Endothelial cell (in vitro differentiated cells): Measurements from ENCODE around the gene CTNNA3. TPM values are rescaled to one million over a fixed set of nuclear protein-coding genes. Genes with fewer than 3 reads are reported as not detected.

Experiments used
- DNase-seq: peaks from one replicate; pipeline ENCODE4 v3.0.0; 2021; ENCODE audit warnings: low spot score
- H3K27ac Mint-ChIP-seq: one replicate; pipeline ENCODE4 v1.8.0; 2021; ENCODE audit warnings: mixed read lengths, inconsistent platforms; ENCODE audit not compliant: unreplicated experiment
- H3K27me3 Mint-ChIP-seq: one replicate; pipeline ENCODE4 v1.8.0; 2021; ENCODE audit warnings: mild to moderate bottlenecking, moderate library complexity, mixed read lengths, inconsistent platforms; ENCODE audit not compliant: unreplicated experiment
- H3K36me3 Mint-ChIP-seq: one replicate; pipeline ENCODE4 v1.8.0; 2021; ENCODE audit warnings: mild to moderate bottlenecking, low read depth, mixed read lengths, inconsistent platforms; ENCODE audit not compliant: unreplicated experiment
- H3K4me1 Mint-ChIP-seq: one replicate; pipeline ENCODE4 v1.8.0; 2021; ENCODE audit warnings: mild to moderate bottlenecking, mixed read lengths, inconsistent platforms; ENCODE audit not compliant: unreplicated experiment
- H3K4me3 Mint-ChIP-seq: one replicate; pipeline ENCODE4 v1.8.0; 2021; ENCODE audit warnings: mild to moderate bottlenecking, mixed read lengths, inconsistent platforms; ENCODE audit not compliant: unreplicated experiment
- H3K9me3 Mint-ChIP-seq: one replicate; pipeline ENCODE4 v1.8.0; 2021; ENCODE audit warnings: mixed read lengths, inconsistent platforms; ENCODE audit not compliant: unreplicated experiment
- CTCF ChIP-seq: fragments of 200-600 bp; sonication (generic); IDR thresholded peaks from one replicate; pipeline ENCODE4 v1.5.0; 2021; ENCODE audit warnings: antibody characterized with exemption; ENCODE audit not compliant: unreplicated experiment
- total RNA-seq: library from RNA; stranded (reverse); fragmentation: NEBNext Ultra II Directional; extraction: Animal tissue kit (Norgen Biotek cat#: 25700); gene quantifications from one replicate; pipeline ENCODE4 v1.2.1, GENCODE V29; 2021; ENCODE audit not compliant: unreplicated experiment

The CTNNA3 gene
- total RNA-seq, 1 donor from 2014 or later, result 2.3 TPM

- no peak for DNase-seq
- no peak overlapping the region for H3K27ac Mint-ChIP-seq
- H3K9me3 Mint-ChIP-seq, result no peaks in the 10 kb centered on the region
- H3K27me3 Mint-ChIP-seq, result peaks cover 2% of the 10 kb centered on the region
- no peak overlapping the region for H3K4me3 Mint-ChIP-seq
- H3K4me1 Mint-ChIP-seq, result no peaks in the 10 kb centered on the region
- TF ChIP-seq CTCF, result no peak
- H3K36me3 Mint-ChIP-seq, result no peaks in the 10 kb centered on the region
Measured at GRCh38 chr10:66307826-66308225, 1388.2 kb downstream of the CTNNA3 start.

- no peak overlapping the region for H3K27ac Mint-ChIP-seq
- no peak overlapping the region for H3K4me3 Mint-ChIP-seq
- no peak for DNase-seq
- TF ChIP-seq CTCF, result no peak
- H3K27me3 Mint-ChIP-seq, result no peaks in the 10 kb centered on the region
- no peaks in the 10 kb centered on the region for H3K9me3 Mint-ChIP-seq
- H3K36me3 Mint-ChIP-seq, result no peaks in the 10 kb centered on the region
- no peaks in the 10 kb centered on the region for H3K4me1 Mint-ChIP-seq
Measured at GRCh38 chr10:66301078-66301477, 1394.9 kb downstream of the CTNNA3 start.

GRCh38 chr10:66295602-66296001 lies 1400.4 kb downstream of the CTNNA3 start:
- no peak for DNase-seq
- Mint-ChIP-seq H3K27me3 (no peaks in the 10 kb centered on the region), H3K36me3 (no peaks in the 10 kb centered on the region), H3K4me3 (no peak overlapping the region), H3K9me3 (no peaks in the 10 kb centered on the region), H3K27ac (no peak overlapping the region), H3K4me1 (no peaks in the 10 kb centered on the region)
- TF ChIP-seq CTCF, result no peak

- no peak for DNase-seq
- Mint-ChIP-seq H3K27me3 (no peaks in the 10 kb centered on the region), H3K9me3 (no peaks in the 10 kb centered on the region), H3K4me1 (no peaks in the 10 kb centered on the region), H3K27ac (no peak overlapping the region), H3K36me3 (no peaks in the 10 kb centered on the region), H3K4me3 (no peak overlapping the region)
- no peak for TF ChIP-seq CTCF
Measured at GRCh38 chr10:66294538-66294937, 1401.5 kb downstream of the CTNNA3 start.

- no peak overlapping the region for H3K4me3 Mint-ChIP-seq
- no peak for TF ChIP-seq CTCF
- no peaks in the 10 kb centered on the region for H3K4me1 Mint-ChIP-seq
- H3K27ac Mint-ChIP-seq, result no peak overlapping the region
- H3K36me3 Mint-ChIP-seq, result no peaks in the 10 kb centered on the region
- H3K27me3 Mint-ChIP-seq, result no peaks in the 10 kb centered on the region
- no peaks in the 10 kb centered on the region for H3K9me3 Mint-ChIP-seq
- no peak for DNase-seq
Measured at GRCh38 chr10:66292922-66293321, 1403.1 kb downstream of the CTNNA3 start.
